ENCODE results near the gene CAV2.

Gene CAV2

GRCh38 chr7:116502201-116503096 is 2.9 kb downstream of the CAV2 start:
- TF ChIP-seq, protein P1, sequence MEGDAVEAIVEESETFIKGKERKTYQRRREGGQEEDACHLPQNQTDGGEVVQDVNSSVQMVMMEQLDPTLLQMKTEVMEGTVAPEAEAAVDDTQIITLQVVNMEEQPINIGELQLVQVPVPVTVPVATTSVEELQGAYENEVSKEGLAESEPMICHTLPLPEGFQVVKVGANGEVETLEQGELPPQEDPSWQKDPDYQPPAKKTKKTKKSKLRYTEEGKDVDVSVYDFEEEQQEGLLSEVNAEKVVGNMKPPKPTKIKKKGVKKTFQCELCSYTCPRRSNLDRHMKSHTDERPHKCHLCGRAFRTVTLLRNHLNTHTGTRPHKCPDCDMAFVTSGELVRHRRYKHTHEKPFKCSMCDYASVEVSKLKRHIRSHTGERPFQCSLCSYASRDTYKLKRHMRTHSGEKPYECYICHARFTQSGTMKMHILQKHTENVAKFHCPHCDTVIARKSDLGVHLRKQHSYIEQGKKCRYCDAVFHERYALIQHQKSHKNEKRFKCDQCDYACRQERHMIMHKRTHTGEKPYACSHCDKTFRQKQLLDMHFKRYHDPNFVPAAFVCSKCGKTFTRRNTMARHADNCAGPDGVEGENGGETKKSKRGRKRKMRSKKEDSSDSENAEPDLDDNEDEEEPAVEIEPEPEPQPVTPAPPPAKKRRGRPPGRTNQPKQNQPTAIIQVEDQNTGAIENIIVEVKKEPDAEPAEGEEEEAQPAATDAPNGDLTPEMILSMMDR (IDR thresholded peaks at IDR 0.05; ENCODE audit: low read depth, low read length), result no peak
- DNase-seq (ENCODE audit: extremely low read depth, low read depth), result no peak

GRCh38 chr7:116503835-116504234 is 4.3 kb downstream of the CAV2 start:
- TF ChIP-seq, protein P1 (IDR thresholded peaks at IDR 0.05; ENCODE audit: low read depth, low read length), result no peak
- DNase-seq (ENCODE audit: extremely low read depth, low read depth), result no peak

GRCh38 chr7:116505278-116505677 is 5.7 kb downstream of the CAV2 start:
- TF ChIP-seq, protein P1 (IDR thresholded peaks at IDR 0.05; ENCODE audit: low read depth, low read length), result no peak
- DNase-seq (ENCODE audit: extremely low read depth, low read depth), result no peak

DNA sequence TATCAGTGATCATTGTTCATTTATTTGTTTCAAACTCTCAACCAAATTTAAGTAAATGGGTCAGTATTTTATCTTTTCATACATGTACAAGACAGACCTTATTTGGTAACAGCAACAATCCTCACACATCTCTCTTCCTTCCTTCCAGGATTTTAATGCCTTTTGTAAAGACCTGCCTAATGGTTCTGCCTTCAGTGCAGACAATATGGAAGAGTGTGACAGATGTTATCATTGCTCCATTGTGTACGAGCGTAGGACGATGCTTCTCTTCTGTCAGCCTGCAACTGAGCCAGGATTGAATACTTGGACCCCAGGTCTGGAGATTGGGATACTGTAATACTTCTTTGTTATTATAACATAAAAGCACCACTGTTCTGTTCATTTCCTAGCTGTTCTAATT is 6.3 kb downstream of the CAV2 start:
- DNase-seq (ENCODE audit: extremely low read depth, low read depth), result no peak
- TF ChIP-seq, protein P1 (IDR thresholded peaks at IDR 0.05; ENCODE audit: low read depth, low read length), result no peak

DNA sequence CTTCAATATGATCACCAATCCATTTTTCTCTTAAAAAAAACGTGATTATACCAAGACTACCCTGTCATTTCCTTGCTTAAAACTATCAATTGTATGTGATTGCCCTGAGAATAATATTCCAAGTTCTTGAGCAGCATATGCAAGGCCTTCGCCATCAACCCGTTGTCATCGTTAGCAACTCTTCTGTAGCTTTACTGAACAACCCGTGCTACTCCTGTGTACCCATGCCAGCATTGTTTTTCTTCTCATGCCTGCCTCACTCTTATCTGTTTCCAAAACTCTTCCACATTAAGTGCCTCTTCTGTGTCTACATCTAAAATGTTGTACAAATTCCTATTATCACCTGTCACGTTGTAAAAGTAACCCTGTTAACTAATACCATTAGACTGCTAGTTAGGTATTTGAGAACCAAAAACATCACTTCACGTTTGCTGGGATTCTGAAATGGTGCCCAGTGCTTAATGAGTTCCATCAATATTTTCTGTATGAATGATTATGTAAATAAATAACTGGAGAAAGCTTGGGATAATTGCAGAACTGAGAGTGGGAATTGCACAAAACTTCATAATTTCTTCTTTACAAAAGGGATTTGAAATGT is 10.5 kb downstream of the CAV2 start:
- DNase-seq (ENCODE audit: extremely low read depth, low read depth), result peak; percentile 44
- TF ChIP-seq, protein P1 (IDR thresholded peaks at IDR 0.05; ENCODE audit: low read depth, low read length), result no peak

- TF ChIP-seq, protein P1 (IDR thresholded peaks at IDR 0.05; ENCODE audit: low read depth, low read length), result no peak
- no peak for DNase-seq (ENCODE audit: extremely low read depth, low read depth)
Measured at GRCh38 chr7:116510795-116511194, 11.3 kb downstream of the CAV2 start.
